Measurements from ENCODE around the gene ATP6V1F.

Gene ATP6V1F

GRCh38 chr7:128900237-128900636, 37.6 kb downstream of the ATP6V1F start:
- no peak for TF ChIP-seq EZH2phosphoT487 (conservative IDR thresholded peaks at IDR 0.05; ENCODE audit: low read length)
- no peak overlapping the region for H3K4me3 ChIP-seq (ENCODE audit: insufficient read depth, low read length, poor library complexity, severe bottlenecking)
- H3K9me2 ChIP-seq (replicated peaks; ENCODE audit: insufficient read depth, low read length) = no peaks in the 10 kb centered on the region
- no peaks in the 10 kb centered on the region for H3K79me2 ChIP-seq (ENCODE audit: insufficient read depth, low read length)
- H3F3A ChIP-seq (ENCODE audit: insufficient read depth) = no peaks in the 10 kb centered on the region
- H3K36me3 ChIP-seq (ENCODE audit: low read length) = no peaks in the 10 kb centered on the region; the same call in 1 of the 2 replicates
- no peak overlapping the region for H2AFZ ChIP-seq (ENCODE audit: low read depth, low read length, severe bottlenecking)
- no peaks in the 10 kb centered on the region for H3K27me3 ChIP-seq (ENCODE audit: low read length)
- H3K27ac ChIP-seq (ENCODE audit: low read depth, low read length) = no peak overlapping the region
- H3K4me2 ChIP-seq (ENCODE audit: low read depth, low read length, poor library complexity, severe bottlenecking) = no peak overlapping the region
- no peak overlapping the region for H3K9ac ChIP-seq (ENCODE audit: low read length)
- no peaks in the 10 kb centered on the region for H4K20me1 ChIP-seq (ENCODE audit: low read depth, low read length)
- H3K9me3 ChIP-seq (ENCODE audit: insufficient read depth, low read length) = 0 out of 2 replicates have a peak, but pooled peaks cover 15% of the 10 kb centered on the region

- Histone ChIP-seq H3K4me3 (ENCODE audit: insufficient read depth, low read length, poor library complexity, severe bottlenecking) (no peak overlapping the region), H3K79me2 (ENCODE audit: insufficient read depth, low read length) (no peaks in the 10 kb centered on the region), H3K27me3 (ENCODE audit: low read length) (no peaks in the 10 kb centered on the region), H3F3A (ENCODE audit: insufficient read depth) (no peaks in the 10 kb centered on the region), H3K9me3 (ENCODE audit: insufficient read depth, low read length) (0 out of 2 replicates have a peak, but pooled peaks cover 15% of the 10 kb centered on the region), H4K20me1 (ENCODE audit: low read depth, low read length) (no peaks in the 10 kb centered on the region), H3K4me2 (ENCODE audit: low read depth, low read length, poor library complexity, severe bottlenecking) (no peak overlapping the region), H3K9me2 (replicated peaks; ENCODE audit: insufficient read depth, low read length) (no peaks in the 10 kb centered on the region), H3K36me3 (ENCODE audit: low read length) (no peaks in the 10 kb centered on the region; the same call in 1 of the 2 replicates), H2AFZ (ENCODE audit: low read depth, low read length, severe bottlenecking) (no peak overlapping the region), H3K27ac (ENCODE audit: low read depth, low read length) (no peak overlapping the region), H3K9ac (ENCODE audit: low read length) (no peak overlapping the region)
- TF ChIP-seq CTCF (IDR thresholded peaks at IDR 0.05; ENCODE audit: insufficient read depth, low read length, poor library complexity, severe bottlenecking) (no peak), EZH2phosphoT487 (conservative IDR thresholded peaks at IDR 0.05; ENCODE audit: low read length) (no peak)
These were observed 40.3 kb downstream of the ATP6V1F start for GRCh38 chr7:128902761-128903585.

GRCh38 chr7:128903621-128904361, 41.1 kb downstream of the ATP6V1F start:
- no peaks in the 10 kb centered on the region; the same call in 1 of the 2 replicates for H3K36me3 ChIP-seq (ENCODE audit: low read length)
- no peak overlapping the region for H2AFZ ChIP-seq (ENCODE audit: low read depth, low read length, severe bottlenecking)

More at GRCh38 chr7:128903621-128904361, 41.1 kb downstream of the ATP6V1F start:
- Histone ChIP-seq H3K9ac (ENCODE audit: low read length) (no peak overlapping the region), H3K27ac (ENCODE audit: low read depth, low read length) (no peak overlapping the region), H3K9me2 (replicated peaks; ENCODE audit: insufficient read depth, low read length) (no peaks in the 10 kb centered on the region), H3K27me3 (ENCODE audit: low read length) (no peaks in the 10 kb centered on the region), H4K20me1 (ENCODE audit: low read depth, low read length) (no peaks in the 10 kb centered on the region), H3K4me2 (ENCODE audit: low read depth, low read length, poor library complexity, severe bottlenecking) (no peak overlapping the region), H3K4me3 (ENCODE audit: insufficient read depth, low read length, poor library complexity, severe bottlenecking) (no peak overlapping the region), H3K79me2 (ENCODE audit: insufficient read depth, low read length) (no peaks in the 10 kb centered on the region), H3F3A (ENCODE audit: insufficient read depth) (no peaks in the 10 kb centered on the region), H3K9me3 (ENCODE audit: insufficient read depth, low read length) (0 out of 2 replicates have a peak, but pooled peaks cover 15% of the 10 kb centered on the region)
- TF ChIP-seq CTCF (IDR thresholded peaks at IDR 0.05; ENCODE audit: insufficient read depth, low read length, poor library complexity, severe bottlenecking) = no peak

All from SU-DHL-6 (cell line).